Measurements from ENCODE around the gene UBA7. TPM values are rescaled to one million over a fixed set of nuclear protein-coding genes. Genes with fewer than 3 reads are reported as not detected.

UBA7 gene
- 100 to 1,000 TPM; 155 to 349 (median 263) TPM for total RNA-seq

- Histone ChIP-seq H3K36me3 (peaks cover 0 to 38% (median 0%) of the 10 kb centered on the region in 3 donors), H3K4me1 (peaks cover 9 to 24% (median 14%) of the 10 kb centered on the region in 4 donors), H3K27me3 (no peaks in the 10 kb centered on the region), H3K4me3 (peak within 1 kb of the TSS; percentile 41 to 69 (median 57)), H3K27ac (peak within 1 kb of the TSS; percentile 81 to 87 (median 82)), H3K9me3 (no peaks in the 10 kb centered on the region)
- peak; percentile 63 to 75 (median 66) for DNase-seq
- TF ChIP-seq POLR2A (IDR thresholded peaks at IDR 0.05) (peak; percentile 21 to 26), CTCF (IDR thresholded peaks at IDR 0.05) (no peak)
Observed at GRCh38 chr3:49813497-49814174, at the start of gene UBA7. Gene UBA7, minus strand, starts transcription at chr3:49813953. Its CDS starts 166 bp downstream, at chr3:49813787.

GRCh38 chr3:49859576-49860305 lies 46.0 kb upstream of the UBA7 start:
- no peaks in the 10 kb centered on the region for H3K9me3 ChIP-seq
- no peaks in the 10 kb centered on the region for H3K27me3 ChIP-seq
- H3K4me3 ChIP-seq: no peak overlapping the region
- no peak overlapping the region for H3K27ac ChIP-seq
- H3K36me3 ChIP-seq: no peaks in the 10 kb centered on the region
- TF ChIP-seq POLR2A (IDR thresholded peaks at IDR 0.05) (no peak), CTCF (IDR thresholded peaks at IDR 0.05) (no peak)
- no peak for DNase-seq
- H3K4me1 ChIP-seq: peaks cover 0 to 8% (median 2%) of the 10 kb centered on the region in 4 donors

GRCh38 chr3:49856181-49857005 lies 42.6 kb upstream of the UBA7 start, which contains the start of gene TRAIP:
Gene TRAIP, minus strand, starts transcription at chr3:49856564. Its CDS starts 111 bp downstream, at chr3:49856453.
- Histone ChIP-seq H3K4me3 (peak within 1 kb of the TSS; percentile 44 to 69 (median 62)), H3K9me3 (no peaks in the 10 kb centered on the region), H3K4me1 (peaks cover 0 to 8% (median 2%) of the 10 kb centered on the region in 4 donors), H3K36me3 (no peaks in the 10 kb centered on the region), H3K27me3 (no peaks in the 10 kb centered on the region), H3K27ac (peak within 1 kb of the TSS; percentile 57 to 80 (median 67))
- TF ChIP-seq POLR2A (IDR thresholded peaks at IDR 0.05) (peak; percentile 20 to 54), CTCF (IDR thresholded peaks at IDR 0.05) (no peak)
- peak; percentile 93 to 97 (median 96) for DNase-seq

GRCh38 chr3:49855662-49856061 lies 41.9 kb upstream of the UBA7 start:
- no peaks in the 10 kb centered on the region for H3K27me3 ChIP-seq
- DNase-seq: no peak
- peak overlapping the region in 1 of 4 donors; percentile 75 for H3K27ac ChIP-seq
- no peaks in the 10 kb centered on the region for H3K36me3 ChIP-seq
- peak overlapping the region; percentile 44 to 69 (median 62) for H3K4me3 ChIP-seq
- H3K4me1 ChIP-seq: peaks cover 0 to 8% (median 2%) of the 10 kb centered on the region in 4 donors
- no peak for TF ChIP-seq POLR2A (IDR thresholded peaks at IDR 0.05)
- TF ChIP-seq CTCF (IDR thresholded peaks at IDR 0.05): no peak
- H3K9me3 ChIP-seq: no peaks in the 10 kb centered on the region

GRCh38 chr3:49845694-49846093 lies 31.9 kb upstream of the UBA7 start:
- DNase-seq: peak in 1 of 3 donors; percentile 80

More at GRCh38 chr3:49845694-49846093, 31.9 kb upstream of the UBA7 start:
- Histone ChIP-seq H3K4me3 (no peak overlapping the region), H3K27ac (peak overlapping the region in 3 of 4 donors; percentile 22 to 75 (median 67)), H3K36me3 (no peaks in the 10 kb centered on the region), H3K4me1 (peaks cover 0 to 5% (median 0%) of the 10 kb centered on the region in 4 donors), H3K9me3 (no peaks in the 10 kb centered on the region), H3K27me3 (no peaks in the 10 kb centered on the region)
- TF ChIP-seq CTCF (IDR thresholded peaks at IDR 0.05): peak in 2 of 6 experiments; percentile 14 to 20
- TF ChIP-seq POLR2A (IDR thresholded peaks at IDR 0.05): no peak
